Measurements from ENCODE around the gene AANAT.
A peak's percentile ranks its signal among the peaks of the same experiment; 100 is the strongest.

The AANAT gene

DNA sequence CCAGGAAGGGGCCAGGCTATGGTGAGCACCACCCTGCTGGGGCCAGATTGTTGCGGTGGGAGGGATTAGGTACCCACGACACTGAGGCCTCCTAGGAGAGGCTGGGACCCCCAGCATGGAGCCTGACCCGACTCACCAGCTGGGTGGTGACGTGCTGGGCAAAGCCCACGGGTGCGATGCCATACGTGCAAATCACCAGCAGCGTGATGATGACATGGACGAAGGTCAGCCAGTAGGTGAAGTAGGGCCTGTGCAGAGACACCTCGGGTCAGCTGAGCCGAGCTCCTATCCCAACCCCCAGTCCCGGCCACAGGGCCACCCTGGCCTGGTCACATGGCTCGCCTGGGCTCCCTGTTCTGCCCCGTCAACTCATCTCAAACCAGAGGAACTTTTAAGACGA is 7.5 kb downstream of the AANAT start:
- Histone ChIP-seq H3K27me3 (no peaks in the 10 kb centered on the region), H3K9ac (no peak overlapping the region; a peak in 1 of 22 replicates), H3K4me1 (peaks cover 31 to 47% (median 35%) of the 10 kb centered on the region in 10 experiments), H3K4me3 (no peak overlapping the region), H3K36me3 (peaks cover 56 to 98% (median 91%) of the 10 kb centered on the region in 11 experiments), H3K9me3 (replicated peaks in 1 of 11) (no peaks in the 10 kb centered on the region), H3K4me2 (no peak overlapping the region), H4K20me1 (peaks cover 0 to 37% (median 0%) of the 10 kb centered on the region in 11 experiments; a peak in 5 of 22 replicates), H3K27ac (peak overlapping the region in 2 of 11 experiments; percentile 16 to 20; a peak in 1 of 22 replicates)
- TF ChIP-seq Cebpa-rat (IDR thresholded peaks at IDR 0.05): no peak

DNA sequence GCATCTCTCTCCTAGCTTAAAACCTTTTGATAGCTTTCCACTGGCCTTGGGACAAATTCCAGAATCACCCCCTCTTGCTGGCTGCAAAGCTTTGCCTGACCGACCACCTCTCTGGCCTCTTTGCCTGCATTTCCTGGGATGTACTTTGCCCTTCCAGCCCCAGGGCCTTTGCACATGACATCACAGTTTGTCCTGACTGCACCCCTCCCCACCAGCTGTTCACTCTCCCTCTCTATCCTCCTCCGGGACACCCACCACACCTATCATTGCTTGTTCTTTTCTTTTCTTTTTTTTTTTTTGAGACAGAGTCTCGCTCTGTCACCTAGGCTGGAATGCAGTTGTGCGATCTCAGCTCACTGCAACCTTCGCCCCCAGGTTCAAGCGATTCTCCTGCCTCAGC is 7.9 kb downstream of the AANAT start:
- Histone ChIP-seq H3K4me3 (no peak overlapping the region), H3K9me3 (replicated peaks in 1 of 11) (no peaks in the 10 kb centered on the region), H3K9ac (no peak overlapping the region), H3K4me2 (no peak overlapping the region), H3K4me1 (peaks cover 34 to 51% (median 39%) of the 10 kb centered on the region in 10 experiments), H4K20me1 (peaks cover 0 to 35% (median 0%) of the 10 kb centered on the region in 11 experiments; a peak in 5 of 22 replicates), H3K27me3 (no peaks in the 10 kb centered on the region), H3K27ac (no peak overlapping the region), H3K36me3 (peaks cover 56 to 96% (median 86%) of the 10 kb centered on the region in 11 experiments)
- no peak for TF ChIP-seq Cebpa-rat (IDR thresholded peaks at IDR 0.05)

DNA sequence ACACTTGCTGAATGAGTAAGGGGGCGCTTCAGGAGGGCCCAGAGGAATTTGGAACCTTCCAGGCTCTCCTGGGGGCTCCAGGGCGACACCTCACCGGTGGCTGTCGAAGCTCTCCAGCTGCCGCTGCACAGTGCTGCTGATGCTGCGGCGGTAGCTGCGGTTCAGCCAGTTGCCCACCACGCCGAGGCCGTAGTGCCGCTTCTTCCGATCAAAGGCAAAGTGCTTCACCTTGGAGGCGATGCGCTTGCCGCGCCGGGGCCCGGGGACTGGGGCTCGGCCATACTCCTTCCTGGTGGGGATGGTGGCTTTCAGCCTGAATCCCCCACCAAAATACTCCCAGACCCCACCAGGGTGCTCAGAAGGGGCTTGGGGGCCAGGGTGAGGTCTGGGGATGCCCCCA is 9.3 kb downstream of the AANAT start:
- H3K4me1 ChIP-seq: peaks cover 49 to 65% (median 54%) of the 10 kb centered on the region in 10 experiments
- H3K36me3 ChIP-seq: peaks cover 47 to 89% (median 72%) of the 10 kb centered on the region in 11 experiments
- H4K20me1 ChIP-seq: peaks cover 0 to 22% (median 0%) of the 10 kb centered on the region in 11 experiments; a peak in 5 of 22 replicates
- peak overlapping the region in 8 of 11 experiments; percentile 36 to 97 (median 60); a peak in 13 of 22 replicates for H3K27ac ChIP-seq
- H3K4me3 ChIP-seq: no peak overlapping the region
- no peaks in the 10 kb centered on the region for H3K27me3 ChIP-seq
- no peak for TF ChIP-seq Cebpa-rat (IDR thresholded peaks at IDR 0.05)
- peak overlapping the region in 10 of 11 experiments; percentile 69 to 97 (median 90); a peak in 17 of 22 replicates for H3K4me2 ChIP-seq
- peak overlapping the region in 7 of 11 experiments; percentile 9 to 54 (median 44); a peak in 9 of 22 replicates for H3K9ac ChIP-seq
- no peaks in the 10 kb centered on the region for H3K9me3 ChIP-seq (replicated peaks in 1 of 11)

DNA sequence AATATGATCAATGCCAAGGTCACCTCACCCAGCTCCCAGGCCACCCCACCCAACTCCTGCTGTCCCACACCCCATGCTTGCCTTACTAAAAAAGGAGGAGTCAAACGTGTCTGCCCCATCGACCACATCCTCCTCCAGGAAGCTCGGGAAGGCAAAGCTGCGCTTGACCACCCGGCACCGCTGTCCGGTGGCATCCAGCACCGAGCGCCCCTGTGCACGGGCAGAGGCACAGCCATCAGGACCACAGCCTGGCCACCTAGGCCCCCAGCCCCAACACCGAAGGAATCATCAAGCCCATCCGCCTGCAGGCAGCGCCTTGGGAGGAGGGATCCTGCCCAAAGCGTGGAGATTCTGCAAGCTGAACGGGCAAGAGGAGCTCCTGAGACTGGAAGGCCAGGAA is 10.2 kb downstream of the AANAT start:
- peaks cover 0 to 14% (median 0%) of the 10 kb centered on the region in 11 experiments; a peak in 4 of 22 replicates for H4K20me1 ChIP-seq
- peak overlapping the region; percentile 57 to 97 (median 90) for H3K4me2 ChIP-seq
- no peak for TF ChIP-seq Cebpa-rat (IDR thresholded peaks at IDR 0.05)
- H3K4me3 ChIP-seq: peak overlapping the region in 3 of 10 experiments; percentile 12 to 47 (median 12); a peak in 3 of 20 replicates
- peaks cover 38 to 81% (median 64%) of the 10 kb centered on the region in 11 experiments for H3K36me3 ChIP-seq
- H3K9ac ChIP-seq: peak overlapping the region; percentile 14 to 54 (median 44); a peak in 16 of 22 replicates
- H3K9me3 ChIP-seq (replicated peaks in 1 of 11): no peaks in the 10 kb centered on the region
- H3K27ac ChIP-seq: peak overlapping the region in 9 of 11 experiments; percentile 31 to 97 (median 60); a peak in 16 of 22 replicates
- peaks cover 57 to 74% (median 62%) of the 10 kb centered on the region in 10 experiments for H3K4me1 ChIP-seq
- H3K27me3 ChIP-seq: no peaks in the 10 kb centered on the region

DNA sequence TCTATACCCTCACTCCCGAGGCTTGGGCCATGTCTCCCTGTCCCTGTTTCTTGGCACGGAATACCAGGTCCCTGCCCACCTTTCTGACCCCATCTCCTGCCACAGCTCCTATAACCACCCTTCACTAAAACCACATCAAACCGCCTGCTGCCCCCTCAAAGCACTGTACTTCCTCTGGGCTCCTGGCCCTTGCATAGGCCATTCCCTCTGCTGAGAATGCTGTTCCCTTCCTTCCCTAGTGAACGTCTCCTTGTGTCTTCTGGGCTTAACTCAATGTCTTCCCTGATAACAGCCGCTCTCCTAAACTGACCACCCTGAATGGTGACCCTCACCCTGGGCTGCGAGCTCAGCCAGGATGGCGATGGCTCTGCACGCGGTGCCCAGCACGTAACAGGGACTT is 10.7 kb downstream of the AANAT start:
- H3K27me3 ChIP-seq: no peaks in the 10 kb centered on the region
- peaks cover 33 to 78% (median 59%) of the 10 kb centered on the region in 11 experiments for H3K36me3 ChIP-seq
- H3K4me1 ChIP-seq: peaks cover 62 to 79% (median 67%) of the 10 kb centered on the region in 10 experiments
- H4K20me1 ChIP-seq: peaks cover 0 to 9% (median 0%) of the 10 kb centered on the region in 11 experiments; a peak in 2 of 22 replicates
- TF ChIP-seq Cebpa-rat (IDR thresholded peaks at IDR 0.05): no peak
- H3K4me3 ChIP-seq: peak overlapping the region in 1 of 10 experiments; percentile 47; a peak in 2 of 20 replicates
- peak overlapping the region; percentile 57 to 97 (median 90); a peak in 21 of 22 replicates for H3K4me2 ChIP-seq
- peak overlapping the region in 10 of 11 experiments; percentile 14 to 66 (median 44); a peak in 13 of 22 replicates for H3K9ac ChIP-seq
- H3K9me3 ChIP-seq (replicated peaks in 1 of 11): no peaks in the 10 kb centered on the region
- peak overlapping the region in 10 of 11 experiments; percentile 0 to 97 (median 52); a peak in 13 of 22 replicates for H3K27ac ChIP-seq

DNA sequence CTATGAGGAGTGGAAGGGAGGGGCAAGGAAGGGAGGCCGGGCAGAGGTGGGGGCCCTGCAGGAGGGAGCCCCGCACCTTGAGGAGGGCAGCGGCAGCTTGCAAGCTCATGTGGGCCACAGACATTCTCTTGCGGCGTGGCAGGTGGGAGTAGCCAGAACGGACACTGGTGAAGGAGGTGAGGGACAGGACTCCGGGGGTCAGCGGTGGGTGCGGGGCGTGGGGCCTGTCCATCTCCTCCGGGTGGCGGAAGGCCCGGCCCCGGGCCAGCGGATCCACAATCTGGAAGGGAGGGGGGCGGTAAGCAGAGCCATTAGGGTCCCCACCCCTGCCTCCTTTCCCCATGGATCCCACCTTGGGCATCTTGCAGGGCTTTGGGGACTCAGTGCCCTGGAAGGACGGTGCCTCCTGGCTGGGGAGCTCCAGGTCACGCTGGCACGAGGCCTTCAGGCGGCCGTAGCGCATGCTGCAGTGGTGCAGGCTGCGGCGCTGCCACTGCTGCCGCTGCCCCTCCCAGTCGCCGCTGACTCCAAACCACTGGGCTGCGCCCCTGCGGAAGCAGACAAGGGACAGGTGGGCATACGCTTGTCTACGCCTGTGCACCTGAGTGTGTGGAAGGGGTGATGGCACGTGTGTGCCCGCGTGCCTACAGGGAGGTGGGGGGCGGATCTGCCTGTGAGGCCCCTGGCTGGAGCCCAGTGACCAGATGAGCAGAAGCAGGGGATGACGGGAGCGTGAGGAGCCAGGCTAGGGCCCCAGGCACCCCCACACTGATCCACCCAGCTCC is 11.5 kb downstream of the AANAT start:
- TF ChIP-seq Cebpa-rat (IDR thresholded peaks at IDR 0.05): no peak
- Histone ChIP-seq H3K9ac (peak overlapping the region; percentile 19 to 67 (median 60); a peak in 18 of 22 replicates), H3K9me3 (replicated peaks in 1 of 11) (no peaks in the 10 kb centered on the region), H3K27me3 (no peaks in the 10 kb centered on the region), H3K36me3 (peaks cover 25 to 78% (median 53%) of the 10 kb centered on the region in 11 experiments), H3K27ac (peak overlapping the region in 10 of 11 experiments; percentile 37 to 97 (median 91); a peak in 19 of 22 replicates), H3K4me3 (peak overlapping the region in 2 of 10 experiments; percentile 29 to 34; a peak in 1 of 20 replicates), H3K4me2 (peak overlapping the region; percentile 74 to 97 (median 90)), H3K4me1 (peaks cover 70 to 87% (median 76%) of the 10 kb centered on the region in 10 experiments), H4K20me1 (peaks cover 0 to under 1% (median 0%) of the 10 kb centered on the region in 11 experiments; a peak in 2 of 22 replicates)

DNA sequence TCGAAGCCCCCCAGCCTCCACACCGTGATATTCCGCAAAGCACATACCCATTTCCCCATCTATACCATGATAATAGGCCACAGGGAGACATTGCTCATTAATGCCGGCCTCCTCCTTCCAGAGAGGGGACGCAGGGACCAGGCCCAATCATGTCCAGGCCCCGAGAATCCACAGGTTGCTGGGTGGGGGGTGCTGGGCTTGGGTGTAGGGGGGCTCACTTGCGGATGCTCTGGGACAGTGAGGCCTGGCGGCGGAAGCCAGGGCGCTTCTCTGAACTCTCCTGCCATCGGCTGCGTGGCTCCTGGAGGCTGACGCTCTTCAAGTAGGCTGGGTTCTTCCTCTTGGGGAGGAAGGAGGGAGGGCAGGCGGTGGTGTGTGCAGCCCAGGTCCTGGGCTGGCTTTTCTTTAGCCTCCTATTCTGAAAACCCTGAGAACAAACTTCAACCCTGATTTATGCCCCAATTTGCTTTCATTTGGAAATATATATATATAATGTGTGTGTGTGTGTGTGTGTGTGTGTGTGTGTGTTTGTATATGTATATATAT is 12.2 kb downstream of the AANAT start:
- Histone ChIP-seq H3K27ac (peak overlapping the region in 10 of 11 experiments; percentile 37 to 97 (median 91); a peak in 19 of 22 replicates), H3K4me1 (peaks cover 77 to 89% (median 82%) of the 10 kb centered on the region in 10 experiments), H3K4me2 (peak overlapping the region; percentile 74 to 97 (median 90)), H4K20me1 (no peaks in the 10 kb centered on the region; a peak in 1 of 22 replicates), H3K27me3 (no peaks in the 10 kb centered on the region), H3K9ac (peak overlapping the region; percentile 19 to 67 (median 60); a peak in 18 of 22 replicates), H3K36me3 (peaks cover 18 to 77% (median 53%) of the 10 kb centered on the region in 11 experiments), H3K4me3 (peak overlapping the region in 2 of 10 experiments; percentile 29 to 34; a peak in 1 of 20 replicates), H3K9me3 (replicated peaks in 1 of 11) (no peaks in the 10 kb centered on the region)
- TF ChIP-seq Cebpa-rat (IDR thresholded peaks at IDR 0.05): no peak

DNA sequence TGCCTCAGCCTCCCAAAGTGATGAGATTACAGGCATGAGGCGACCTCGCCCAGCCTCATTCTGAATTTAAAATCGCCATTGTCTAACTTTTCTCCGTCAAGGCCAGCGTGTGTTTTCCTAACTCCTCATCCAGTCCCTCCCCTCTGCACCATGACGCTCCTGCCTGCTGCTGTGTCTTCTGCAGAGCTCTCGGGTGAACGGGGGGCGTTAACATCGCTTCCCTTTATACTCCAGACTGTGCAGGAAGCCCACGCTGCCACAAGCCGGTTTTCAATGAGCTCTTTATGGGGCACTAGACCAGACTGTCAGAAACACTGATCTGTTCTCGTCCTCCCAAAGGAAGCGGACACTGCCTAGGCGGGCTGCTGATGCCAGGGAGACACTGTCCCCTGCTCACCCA is 13.2 kb downstream of the AANAT start:
- peak overlapping the region; percentile 80 to 98 (median 92) for H3K4me2 ChIP-seq
- peak overlapping the region; percentile 68 to 88 (median 83) for H3K9ac ChIP-seq
- no peaks in the 10 kb centered on the region for H3K9me3 ChIP-seq (replicated peaks in 1 of 11)
- peaks cover 11 to 70% (median 44%) of the 10 kb centered on the region in 11 experiments; a peak in 20 of 22 replicates for H3K36me3 ChIP-seq
- H3K4me1 ChIP-seq: peaks cover 88 to 95% (median 93%) of the 10 kb centered on the region in 10 experiments
- H3K27ac ChIP-seq: peak overlapping the region; percentile 73 to 97 (median 93); a peak in 21 of 22 replicates
- no peak for TF ChIP-seq Cebpa-rat (IDR thresholded peaks at IDR 0.05)
- no peaks in the 10 kb centered on the region for H4K20me1 ChIP-seq
- peak overlapping the region in 9 of 10 experiments; percentile 12 to 60 (median 52); a peak in 16 of 20 replicates for H3K4me3 ChIP-seq
- no peaks in the 10 kb centered on the region for H3K27me3 ChIP-seq
